ENCODE measurements around the gene DRC7. TPM values are rescaled to one million over a fixed set of nuclear protein-coding genes. Genes with fewer than 3 reads are reported as not detected.

The DRC7 gene
- total RNA-seq, 2 donors from 2014 or later, result not detected

- H3K4me3 ChIP-seq, result no peak overlapping the region
- no peaks in the 10 kb centered on the region for H3K9me3 ChIP-seq
- DNase-seq (ENCODE audit: low spot score), result no peak
- H3K4me1 ChIP-seq (ENCODE audit: control insufficient read depth in 1 of 2, low read depth in 2 of 2), result no peaks in the 10 kb centered on the region
- TF ChIP-seq, protein P1, sequence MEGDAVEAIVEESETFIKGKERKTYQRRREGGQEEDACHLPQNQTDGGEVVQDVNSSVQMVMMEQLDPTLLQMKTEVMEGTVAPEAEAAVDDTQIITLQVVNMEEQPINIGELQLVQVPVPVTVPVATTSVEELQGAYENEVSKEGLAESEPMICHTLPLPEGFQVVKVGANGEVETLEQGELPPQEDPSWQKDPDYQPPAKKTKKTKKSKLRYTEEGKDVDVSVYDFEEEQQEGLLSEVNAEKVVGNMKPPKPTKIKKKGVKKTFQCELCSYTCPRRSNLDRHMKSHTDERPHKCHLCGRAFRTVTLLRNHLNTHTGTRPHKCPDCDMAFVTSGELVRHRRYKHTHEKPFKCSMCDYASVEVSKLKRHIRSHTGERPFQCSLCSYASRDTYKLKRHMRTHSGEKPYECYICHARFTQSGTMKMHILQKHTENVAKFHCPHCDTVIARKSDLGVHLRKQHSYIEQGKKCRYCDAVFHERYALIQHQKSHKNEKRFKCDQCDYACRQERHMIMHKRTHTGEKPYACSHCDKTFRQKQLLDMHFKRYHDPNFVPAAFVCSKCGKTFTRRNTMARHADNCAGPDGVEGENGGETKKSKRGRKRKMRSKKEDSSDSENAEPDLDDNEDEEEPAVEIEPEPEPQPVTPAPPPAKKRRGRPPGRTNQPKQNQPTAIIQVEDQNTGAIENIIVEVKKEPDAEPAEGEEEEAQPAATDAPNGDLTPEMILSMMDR (IDR thresholded peaks at IDR 0.05), result no peak
- H3K27me3 ChIP-seq (replicated peaks; ENCODE audit: insufficient read depth), result no peaks in the 10 kb centered on the region
- H3K36me3 ChIP-seq, result no peaks in the 10 kb centered on the region
- no peak for ATAC-seq (ENCODE audit: insufficient number of reproducible peaks, low FRiP score, low read depth)
- no peak overlapping the region for H3K27ac ChIP-seq
These were observed 8.9 kb downstream of the DRC7 start for GRCh38 chr16:57703416-57704010.

DNA sequence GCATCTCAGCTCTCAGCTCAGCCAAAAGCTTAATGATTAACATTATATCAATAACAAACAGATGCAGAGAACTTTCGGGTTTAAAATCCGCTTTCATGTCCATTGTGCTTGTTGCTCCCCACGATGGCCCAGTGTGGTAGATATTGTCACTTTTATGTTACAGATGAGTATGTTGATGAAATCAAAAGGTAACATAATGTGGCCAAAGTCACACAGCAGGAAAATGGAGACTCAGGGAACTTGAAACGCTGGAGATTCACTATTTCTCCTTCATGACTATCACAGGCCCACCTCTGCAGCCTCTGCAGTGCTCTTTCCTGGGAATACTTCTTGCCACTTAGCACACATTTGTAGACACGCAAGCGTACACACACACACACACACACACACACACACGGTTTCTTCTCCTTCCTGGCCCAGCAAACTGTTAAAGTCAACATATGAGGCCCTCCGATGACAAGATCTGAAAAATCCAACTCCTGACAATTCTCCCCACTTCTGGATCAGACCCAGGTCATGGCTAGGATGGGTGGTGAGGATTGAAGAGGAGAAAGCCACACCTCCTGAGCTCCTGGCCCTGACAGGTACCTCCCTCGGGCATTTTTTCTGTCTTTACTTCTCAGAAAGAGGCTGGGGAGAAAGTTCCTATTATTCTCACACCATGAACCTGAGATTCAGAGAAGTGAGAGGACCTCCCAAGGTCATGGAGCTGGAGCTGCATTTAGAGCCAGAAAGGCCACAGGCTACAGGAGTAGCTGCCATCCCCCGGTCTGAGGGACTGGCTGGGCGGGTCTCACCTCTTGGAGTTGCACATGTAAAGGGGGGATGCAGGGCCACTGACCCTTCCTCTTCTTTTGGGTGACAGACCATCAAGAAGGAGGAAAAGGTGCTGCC is 9.7 kb downstream of the DRC7 start:
- TF ChIP-seq, protein P1 (IDR thresholded peaks at IDR 0.05), result no peak
- H3K27me3 ChIP-seq (replicated peaks; ENCODE audit: insufficient read depth), result no peaks in the 10 kb centered on the region
- H3K27ac ChIP-seq, result no peak overlapping the region
- H3K36me3 ChIP-seq, result no peaks in the 10 kb centered on the region
- no peak overlapping the region for H3K4me3 ChIP-seq
- no peak for DNase-seq (ENCODE audit: low spot score)
- ATAC-seq (ENCODE audit: insufficient number of reproducible peaks, low FRiP score, low read depth), result no peak
- H3K4me1 ChIP-seq (ENCODE audit: control insufficient read depth in 1 of 2, low read depth in 2 of 2), result no peaks in the 10 kb centered on the region
- H3K9me3 ChIP-seq, result no peaks in the 10 kb centered on the region

DNA sequence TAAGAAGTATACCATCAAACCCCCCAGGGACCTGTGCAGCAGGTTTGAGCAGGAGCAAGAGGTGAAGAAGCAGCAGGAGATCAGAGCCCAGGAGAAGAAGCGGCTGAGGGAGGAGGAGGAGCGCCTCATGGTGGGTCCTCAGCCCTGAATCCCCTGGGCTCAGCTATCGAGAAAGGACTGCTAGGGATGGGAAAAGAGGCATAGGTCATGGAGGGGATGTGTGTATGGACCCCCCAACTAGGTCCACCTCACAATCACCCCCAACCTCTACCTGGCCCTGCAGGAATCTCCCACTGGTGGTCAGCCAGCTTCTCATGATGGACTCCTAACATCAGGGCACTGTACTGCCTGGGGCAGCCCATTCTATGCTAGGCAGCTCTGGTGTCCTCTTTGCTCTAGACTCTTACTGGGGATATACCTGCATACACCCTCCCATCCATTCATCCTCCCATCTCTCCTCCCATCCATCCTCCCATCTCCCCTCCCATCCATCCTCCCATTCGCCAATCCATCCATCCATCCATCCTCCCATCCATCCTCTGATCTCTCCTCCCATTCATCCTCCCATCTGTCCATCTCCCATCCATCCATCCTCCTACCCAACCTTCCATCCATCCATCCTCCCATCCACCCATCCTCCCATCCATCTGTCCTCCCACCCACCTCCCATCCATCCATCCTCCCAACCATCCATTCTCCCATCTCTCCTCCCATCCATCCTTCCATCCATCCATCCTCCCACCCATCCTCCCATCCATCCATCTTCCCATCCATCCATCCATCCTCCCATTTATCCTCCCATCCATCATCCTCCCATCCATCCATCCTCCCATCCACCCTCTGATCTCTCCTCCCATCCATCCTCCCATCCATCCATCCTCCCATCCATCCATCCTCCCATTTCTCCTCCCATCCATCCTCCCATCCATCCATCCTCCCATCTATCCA is 10.6 kb downstream of the DRC7 start:
- Histone ChIP-seq H3K27me3 (replicated peaks; ENCODE audit: insufficient read depth) (no peaks in the 10 kb centered on the region), H3K4me1 (ENCODE audit: control insufficient read depth in 1 of 2, low read depth in 2 of 2) (no peaks in the 10 kb centered on the region), H3K9me3 (no peaks in the 10 kb centered on the region), H3K27ac (no peak overlapping the region), H3K36me3 (no peaks in the 10 kb centered on the region), H3K4me3 (no peak overlapping the region)
- TF ChIP-seq, protein P1 (IDR thresholded peaks at IDR 0.05), result no peak
- DNase-seq (ENCODE audit: low spot score) (no peak), ATAC-seq (ENCODE audit: insufficient number of reproducible peaks, low FRiP score, low read depth) (no peak)

DNA sequence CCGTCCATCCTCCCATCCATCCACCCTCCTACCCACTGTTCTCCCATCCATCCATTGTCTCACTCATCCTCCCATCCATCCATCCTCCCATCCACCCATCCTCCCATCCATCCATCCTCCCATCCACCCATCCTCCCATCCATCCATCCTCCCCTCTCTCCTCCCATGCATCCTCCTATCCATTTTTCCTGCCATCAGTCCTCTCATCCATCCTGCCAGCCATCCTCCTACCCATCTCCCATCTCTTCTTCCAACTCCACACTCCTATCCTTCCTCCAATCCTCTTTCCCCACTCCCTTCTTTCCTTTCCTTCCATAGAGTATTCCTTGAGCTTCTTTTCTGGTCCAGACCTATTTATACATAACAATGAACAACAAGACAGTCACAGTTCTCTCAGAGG is 12.1 kb downstream of the DRC7 start:
- no peaks in the 10 kb centered on the region for H3K36me3 ChIP-seq
- no peaks in the 10 kb centered on the region for H3K9me3 ChIP-seq
- H3K27ac ChIP-seq, result no peak overlapping the region
- H3K4me1 ChIP-seq (ENCODE audit: control insufficient read depth in 1 of 2, low read depth in 2 of 2), result no peaks in the 10 kb centered on the region
- ATAC-seq (ENCODE audit: insufficient number of reproducible peaks, low FRiP score, low read depth) (no peak), DNase-seq (ENCODE audit: low spot score) (no peak)
- H3K27me3 ChIP-seq (replicated peaks; ENCODE audit: insufficient read depth), result no peaks in the 10 kb centered on the region
- TF ChIP-seq, protein P1 (IDR thresholded peaks at IDR 0.05), result no peak
- no peak overlapping the region for H3K4me3 ChIP-seq

GRCh38 chr16:57707331-57707730 is 12.7 kb downstream of the DRC7 start:
- ATAC-seq (ENCODE audit: insufficient number of reproducible peaks, low FRiP score, low read depth), result no peak
- TF ChIP-seq, protein P1 (IDR thresholded peaks at IDR 0.05), result no peak
- Histone ChIP-seq H3K9me3 (no peaks in the 10 kb centered on the region), H3K27me3 (replicated peaks; ENCODE audit: insufficient read depth) (no peaks in the 10 kb centered on the region), H3K36me3 (no peaks in the 10 kb centered on the region), H3K4me1 (ENCODE audit: control insufficient read depth in 1 of 2, low read depth in 2 of 2) (no peaks in the 10 kb centered on the region), H3K27ac (no peak overlapping the region), H3K4me3 (no peak overlapping the region)
- DNase-seq (ENCODE audit: low spot score), result no peak
